ENCODE data around the gene FNDC3B.

FNDC3B gene

GRCh38 chr3:172310428-172310760 lies 271.0 kb downstream of the FNDC3B start:
- no peak for DNase-seq (ENCODE audit: low read depth in 2 of 2)

- no peak for DNase-seq (ENCODE audit: low read depth in 2 of 2)
Observed at GRCh38 chr3:172311217-172311616, 271.8 kb downstream of the FNDC3B start.

GRCh38 chr3:172312001-172312400 lies 272.6 kb downstream of the FNDC3B start:
- no peak for DNase-seq (ENCODE audit: low read depth in 2 of 2)

GRCh38 chr3:172312711-172313110 lies 273.3 kb downstream of the FNDC3B start:
- no peak for DNase-seq (ENCODE audit: low read depth in 2 of 2)

- DNase-seq (ENCODE audit: low read depth in 2 of 2): no peak
Observed at GRCh38 chr3:172313671-172314070, 274.3 kb downstream of the FNDC3B start.

GRCh38 chr3:172314591-172315160 lies 275.3 kb downstream of the FNDC3B start:
- no peak for DNase-seq (ENCODE audit: low read depth in 2 of 2)

GRCh38 chr3:172315401-172316091 lies 276.2 kb downstream of the FNDC3B start:
- DNase-seq (ENCODE audit: low read depth in 2 of 2): no peak

GRCh38 chr3:172316758-172317157 lies 277.4 kb downstream of the FNDC3B start:
- no peak for DNase-seq (ENCODE audit: low read depth in 2 of 2)

GRCh38 chr3:172317481-172317880 lies 278.1 kb downstream of the FNDC3B start:
- DNase-seq (ENCODE audit: low read depth in 2 of 2): no peak

GRCh38 chr3:172317984-172318383 lies 278.6 kb downstream of the FNDC3B start:
- DNase-seq (ENCODE audit: low read depth in 2 of 2): no peak

GRCh38 chr3:172319595-172319994 lies 280.2 kb downstream of the FNDC3B start:
- no peak for DNase-seq (ENCODE audit: low read depth in 2 of 2)

GRCh38 chr3:172320468-172320867 lies 281.1 kb downstream of the FNDC3B start:
- DNase-seq (ENCODE audit: low read depth in 2 of 2): no peak

GRCh38 chr3:172321035-172321434 lies 281.7 kb downstream of the FNDC3B start:
- no peak for DNase-seq (ENCODE audit: low read depth in 2 of 2)

- DNase-seq (ENCODE audit: low read depth in 2 of 2): no peak
Observed at GRCh38 chr3:172323894-172324610, 284.7 kb downstream of the FNDC3B start.

GRCh38 chr3:172324611-172325203 lies 285.3 kb downstream of the FNDC3B start:
- DNase-seq (ENCODE audit: low read depth in 2 of 2): no peak

GRCh38 chr3:172325461-172325860 lies 286.1 kb downstream of the FNDC3B start:
- DNase-seq (ENCODE audit: low read depth in 2 of 2): no peak

- DNase-seq (ENCODE audit: low read depth in 2 of 2): no peak
Observed at GRCh38 chr3:172326993-172327392, 287.6 kb downstream of the FNDC3B start.

GRCh38 chr3:172328282-172328681 lies 288.9 kb downstream of the FNDC3B start:
- no peak for DNase-seq (ENCODE audit: low read depth in 2 of 2)

GRCh38 chr3:172329070-172329469 lies 289.7 kb downstream of the FNDC3B start:
- no peak for DNase-seq (ENCODE audit: low read depth in 2 of 2)

GRCh38 chr3:172330413-172330812 lies 291.0 kb downstream of the FNDC3B start:
- no peak for DNase-seq (ENCODE audit: low read depth in 2 of 2)

GRCh38 chr3:172332256-172333041 lies 293.1 kb downstream of the FNDC3B start:
- DNase-seq (ENCODE audit: low read depth in 2 of 2): peak; percentile 34 to 47

- no peak for DNase-seq (ENCODE audit: low read depth in 2 of 2)
Observed at GRCh38 chr3:172333042-172333377, 293.6 kb downstream of the FNDC3B start.

All from stimulated activated CD8-positive, alpha-beta memory T cell treated with anti-CD3 and anti-CD28 coated beads, Interleukin-2, amount 100 ng/mL, for 1 hour (primary cell).